HepG2 (cell line): ENCODE measurements around the gene HELZ2. TPM values are rescaled to one million over a fixed set of nuclear protein-coding genes. Genes with fewer than 3 reads are reported as not detected.

Experiments used
- IRF2 ChIP-seq: IDR thresholded peaks from 2 replicates; pipeline ENCODE4 v1.6.1; 2018; ENCODE audit warnings: missing genetic modification reagents, missing compliant biosample characterization
- KLF12 ChIP-seq: sonication (generic); formaldehyde crosslinking; IDR thresholded peaks from 2 replicates; pipeline ENCODE4 v1.4.0; 2020; ENCODE audit warnings: missing genetic modification reagents, borderline replicate concordance
- MAZ ChIP-seq, 2 experiments: sonication (generic) in 1 of 2; formaldehyde crosslinking in 1 of 2; IDR thresholded peaks; 2 replicates each; pipeline versions ENCODE4 v1.5.0 to v1.6.1; 2012 to 2020; ENCODE audit warnings: low read depth in 2 of 2, mild to moderate bottlenecking in 2 of 2, borderline replicate concordance in 1 of 2, improper control_type of control experiment in 1 of 2, low read length in 1 of 2, missing genetic modification reagents in 1 of 2, moderate library complexity in 1 of 2
- MIER2 ChIP-seq: IDR thresholded peaks from 2 replicates; pipeline ENCODE4 v1.6.1; 2016; ENCODE audit warnings: missing biosample characterization, missing genetic modification reagents
- PAX8 ChIP-seq: sonication (generic); formaldehyde crosslinking; IDR thresholded peaks from 2 replicates; pipeline ENCODE4 v1.8.0; 2022; ENCODE audit warnings: mild to moderate bottlenecking, missing genetic modification reagents, borderline replicate concordance
- RARA ChIP-seq: IDR thresholded peaks from 2 replicates; pipeline ENCODE4 v1.6.1; 2016; ENCODE audit warnings: missing genetic modification reagents, missing compliant biosample characterization
- SATB2 ChIP-seq: sonication (generic); formaldehyde crosslinking; IDR thresholded peaks from 2 replicates; pipeline ENCODE4 v1.5.0; 2020; ENCODE audit warnings: missing genetic modification reagents
- ZFP37 ChIP-seq: sonication (generic); formaldehyde crosslinking; IDR thresholded peaks from 2 replicates; pipeline ENCODE4 v1.4.0; 2020; ENCODE audit warnings: missing genetic modification reagents, borderline replicate concordance
- ZNF335 ChIP-seq: sonication (generic); formaldehyde crosslinking; IDR thresholded peaks from 2 replicates; pipeline ENCODE4 v1.4.0; 2020; ENCODE audit warnings: missing genetic modification reagents
- ZNF563 ChIP-seq: sonication (generic); formaldehyde crosslinking; IDR thresholded peaks from 2 replicates; pipeline ENCODE4 v1.8.0; 2022; ENCODE audit warnings: mild to moderate bottlenecking, moderate library complexity, missing genetic modification reagents
- ZNF776 ChIP-seq: sonication (generic); formaldehyde crosslinking; IDR thresholded peaks from 2 replicates; pipeline ENCODE4 v1.4.0; 2020; ENCODE audit warnings: mild to moderate bottlenecking, missing genetic modification reagents
- polyA plus RNA-seq, 8 experiments: library from polyadenylated mRNA; depleted of rRNA in 3 of 8; stranded (reverse) in 7 of 8; unstranded in 1 of 8; fragments of >200 nt; fragmentation: Illumina TruSeq in 4 of 8; extraction: Trizol in 4 of 8; gene quantifications; 2 replicates each; pipeline versions ENCODE4 v1.2.1 to v1.2.3, GENCODE V29; 2011 to 2016; ENCODE audit warnings: low read depth in 4 of 8, missing spikeins in 1 of 8, mixed read lengths in 1 of 8; ENCODE audit not compliant: insufficient read depth in 1 of 8
- total RNA-seq, 5 experiments: library from RNA; depleted of rRNA; stranded (reverse); fragments of >200 nt; fragmentation: Illumina TruSeq; extraction: Trizol; gene quantifications; 2 replicates each; pipeline ENCODE4 v1.2.3, GENCODE V29; 2016; ENCODE audit warnings: low read depth in 1 of 5
- TF ChIP-seq, protein P1 (sequence below): sonication (generic); formaldehyde crosslinking; IDR thresholded peaks from 2 replicates; pipeline ENCODE4 v1.4.0; 2020; ENCODE audit warnings: missing genetic modification reagents
- TF ChIP-seq, protein P2 (sequence below): sonication (generic); formaldehyde crosslinking; IDR thresholded peaks from 2 replicates; pipeline ENCODE4 v1.4.0; 2020; ENCODE audit warnings: missing genetic modification reagents, borderline replicate concordance
- TF ChIP-seq, protein P3 (sequence below): sonication (generic); formaldehyde crosslinking; IDR thresholded peaks from 2 replicates; pipeline ENCODE4 v1.4.0; 2020; ENCODE audit warnings: missing genetic modification reagents, borderline replicate concordance
- TF ChIP-seq, protein P4 (sequence below): sonication (generic); formaldehyde crosslinking; conservative IDR thresholded peaks from 2 replicates; pipeline ENCODE4 v1.4.0; 2020; ENCODE audit warnings: missing genetic modification reagents

The HELZ2 gene
- total and polyA plus RNA-seq, 2 of the 13 experiments (the other 11 are each of a cell fraction or from before 2014, with no cell fraction given): 9.6 to 10.1 TPM

- TF ChIP-seq, protein P1, sequence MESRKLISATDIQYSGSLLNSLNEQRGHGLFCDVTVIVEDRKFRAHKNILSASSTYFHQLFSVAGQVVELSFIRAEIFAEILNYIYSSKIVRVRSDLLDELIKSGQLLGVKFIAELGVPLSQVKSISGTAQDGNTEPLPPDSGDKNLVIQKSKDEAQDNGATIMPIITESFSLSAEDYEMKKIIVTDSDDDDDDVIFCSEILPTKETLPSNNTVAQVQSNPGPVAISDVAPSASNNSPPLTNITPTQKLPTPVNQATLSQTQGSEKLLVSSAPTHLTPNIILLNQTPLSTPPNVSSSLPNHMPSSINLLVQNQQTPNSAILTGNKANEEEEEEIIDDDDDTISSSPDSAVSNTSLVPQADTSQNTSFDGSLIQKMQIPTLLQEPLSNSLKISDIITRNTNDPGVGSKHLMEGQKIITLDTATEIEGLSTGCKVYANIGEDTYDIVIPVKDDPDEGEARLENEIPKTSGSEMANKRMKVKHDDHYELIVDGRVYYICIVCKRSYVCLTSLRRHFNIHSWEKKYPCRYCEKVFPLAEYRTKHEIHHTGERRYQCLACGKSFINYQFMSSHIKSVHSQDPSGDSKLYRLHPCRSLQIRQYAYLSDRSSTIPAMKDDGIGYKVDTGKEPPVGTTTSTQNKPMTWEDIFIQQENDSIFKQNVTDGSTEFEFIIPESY (CRISPR knock-in tag): peak; percentile 69
- TF ChIP-seq RARA (CRISPR knock-in tag) (peak; percentile 57), MAZ (IDR thresholded peaks at IDR 0.05; ENCODE audit: borderline replicate concordance, low read depth, low read length) (0 out of 2 replicates have a peak, but pooled peaks have one; percentile 50), MAZ (CRISPR knock-in tag; IDR thresholded peaks at IDR 0.05; ENCODE audit: low read depth) (0 out of 2 replicates have a peak, but pooled peaks have one; percentile 34), KLF12 (CRISPR knock-in tag) (no peak), ZFP37 (no peak), SATB2 (CRISPR knock-in tag) (no peak), ZNF563 (CRISPR knock-in tag) (0 out of 2 replicates have a peak, but pooled peaks have one; percentile 35), ZNF776 (CRISPR knock-in tag) (0 out of 2 replicates have a peak, but pooled peaks have one; percentile 3), PAX8 (no peak), MIER2 (CRISPR knock-in tag) (no peak), ZNF335 (CRISPR knock-in tag) (0 out of 2 replicates have a peak, but pooled peaks have one; percentile 42), IRF2 (peak; percentile 32; the same call in 1 of the 2 replicates)
- TF ChIP-seq, protein P2, sequence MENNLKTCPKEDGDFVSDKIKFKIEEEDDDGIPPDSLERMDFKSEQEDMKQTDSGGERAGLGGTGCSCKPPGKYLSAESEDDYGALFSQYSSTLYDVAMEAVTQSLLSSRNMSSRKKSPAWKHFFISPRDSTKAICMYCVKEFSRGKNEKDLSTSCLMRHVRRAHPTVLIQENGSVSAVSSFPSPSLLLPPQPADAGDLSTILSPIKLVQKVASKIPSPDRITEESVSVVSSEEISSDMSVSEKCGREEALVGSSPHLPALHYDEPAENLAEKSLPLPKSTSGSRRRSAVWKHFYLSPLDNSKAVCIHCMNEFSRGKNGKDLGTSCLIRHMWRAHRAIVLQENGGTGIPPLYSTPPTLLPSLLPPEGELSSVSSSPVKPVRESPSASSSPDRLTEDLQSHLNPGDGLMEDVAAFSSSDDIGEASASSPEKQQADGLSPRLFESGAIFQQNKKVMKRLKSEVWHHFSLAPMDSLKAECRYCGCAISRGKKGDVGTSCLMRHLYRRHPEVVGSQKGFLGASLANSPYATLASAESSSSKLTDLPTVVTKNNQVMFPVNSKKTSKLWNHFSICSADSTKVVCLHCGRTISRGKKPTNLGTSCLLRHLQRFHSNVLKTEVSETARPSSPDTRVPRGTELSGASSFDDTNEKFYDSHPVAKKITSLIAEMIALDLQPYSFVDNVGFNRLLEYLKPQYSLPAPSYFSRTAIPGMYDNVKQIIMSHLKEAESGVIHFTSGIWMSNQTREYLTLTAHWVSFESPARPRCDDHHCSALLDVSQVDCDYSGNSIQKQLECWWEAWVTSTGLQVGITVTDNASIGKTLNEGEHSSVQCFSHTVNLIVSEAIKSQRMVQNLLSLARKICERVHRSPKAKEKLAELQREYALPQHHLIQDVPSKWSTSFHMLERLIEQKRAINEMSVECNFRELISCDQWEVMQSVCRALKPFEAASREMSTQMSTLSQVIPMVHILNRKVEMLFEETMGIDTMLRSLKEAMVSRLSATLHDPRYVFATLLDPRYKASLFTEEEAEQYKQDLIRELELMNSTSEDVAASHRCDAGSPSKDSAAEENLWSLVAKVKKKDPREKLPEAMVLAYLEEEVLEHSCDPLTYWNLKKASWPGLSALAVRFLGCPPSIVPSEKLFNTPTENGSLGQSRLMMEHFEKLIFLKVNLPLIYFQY (CRISPR knock-in tag): 0 out of 2 replicates have a peak, but pooled peaks have one; percentile 28
- TF ChIP-seq, protein P3, sequence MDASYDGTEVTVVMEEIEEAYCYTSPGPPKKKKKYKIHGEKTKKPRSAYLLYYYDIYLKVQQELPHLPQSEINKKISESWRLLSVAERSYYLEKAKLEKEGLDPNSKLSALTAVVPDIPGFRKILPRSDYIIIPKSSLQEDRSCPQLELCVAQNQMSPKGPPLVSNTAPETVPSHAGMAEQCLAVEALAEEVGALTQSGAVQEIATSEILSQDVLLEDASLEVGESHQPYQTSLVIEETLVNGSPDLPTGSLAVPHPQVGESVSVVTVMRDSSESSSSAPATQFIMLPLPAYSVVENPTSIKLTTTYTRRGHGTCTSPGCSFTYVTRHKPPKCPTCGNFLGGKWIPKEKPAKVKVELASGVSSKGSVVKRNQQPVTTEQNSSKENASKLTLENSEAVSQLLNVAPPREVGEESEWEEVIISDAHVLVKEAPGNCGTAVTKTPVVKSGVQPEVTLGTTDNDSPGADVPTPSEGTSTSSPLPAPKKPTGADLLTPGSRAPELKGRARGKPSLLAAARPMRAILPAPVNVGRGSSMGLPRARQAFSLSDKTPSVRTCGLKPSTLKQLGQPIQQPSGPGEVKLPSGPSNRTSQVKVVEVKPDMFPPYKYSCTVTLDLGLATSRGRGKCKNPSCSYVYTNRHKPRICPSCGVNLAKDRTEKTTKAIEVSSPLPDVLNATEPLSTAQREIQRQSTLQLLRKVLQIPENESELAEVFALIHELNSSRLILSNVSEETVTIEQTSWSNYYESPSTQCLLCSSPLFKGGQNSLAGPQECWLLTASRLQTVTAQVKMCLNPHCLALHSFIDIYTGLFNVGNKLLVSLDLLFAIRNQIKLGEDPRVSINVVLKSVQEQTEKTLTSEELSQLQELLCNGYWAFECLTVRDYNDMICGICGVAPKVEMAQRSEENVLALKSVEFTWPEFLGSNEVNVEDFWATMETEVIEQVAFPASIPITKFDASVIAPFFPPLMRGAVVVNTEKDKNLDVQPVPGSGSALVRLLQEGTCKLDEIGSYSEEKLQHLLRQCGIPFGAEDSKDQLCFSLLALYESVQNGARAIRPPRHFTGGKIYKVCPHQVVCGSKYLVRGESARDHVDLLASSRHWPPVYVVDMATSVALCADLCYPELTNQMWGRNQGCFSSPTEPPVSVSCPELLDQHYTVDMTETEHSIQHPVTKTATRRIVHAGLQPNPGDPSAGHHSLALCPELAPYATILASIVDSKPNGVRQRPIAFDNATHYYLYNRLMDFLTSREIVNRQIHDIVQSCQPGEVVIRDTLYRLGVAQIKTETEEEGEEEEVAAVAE: peak; percentile 52; the same call in 1 of the 2 replicates
- TF ChIP-seq, protein P4, sequence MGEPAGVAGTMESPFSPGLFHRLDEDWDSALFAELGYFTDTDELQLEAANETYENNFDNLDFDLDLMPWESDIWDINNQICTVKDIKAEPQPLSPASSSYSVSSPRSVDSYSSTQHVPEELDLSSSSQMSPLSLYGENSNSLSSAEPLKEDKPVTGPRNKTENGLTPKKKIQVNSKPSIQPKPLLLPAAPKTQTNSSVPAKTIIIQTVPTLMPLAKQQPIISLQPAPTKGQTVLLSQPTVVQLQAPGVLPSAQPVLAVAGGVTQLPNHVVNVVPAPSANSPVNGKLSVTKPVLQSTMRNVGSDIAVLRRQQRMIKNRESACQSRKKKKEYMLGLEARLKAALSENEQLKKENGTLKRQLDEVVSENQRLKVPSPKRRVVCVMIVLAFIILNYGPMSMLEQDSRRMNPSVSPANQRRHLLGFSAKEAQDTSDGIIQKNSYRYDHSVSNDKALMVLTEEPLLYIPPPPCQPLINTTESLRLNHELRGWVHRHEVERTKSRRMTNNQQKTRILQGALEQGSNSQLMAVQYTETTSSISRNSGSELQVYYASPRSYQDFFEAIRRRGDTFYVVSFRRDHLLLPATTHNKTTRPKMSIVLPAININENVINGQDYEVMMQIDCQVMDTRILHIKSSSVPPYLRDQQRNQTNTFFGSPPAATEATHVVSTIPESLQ: 0 out of 2 replicates have a peak, but pooled peaks have one; percentile 47
These were observed 6.9 kb upstream of the HELZ2 start (continued) for GRCh38 chr20:63580796-63581461.
